Kidney capillary endothelial cell (primary cell): ENCODE measurements around the gene WNT10A.

Experiments
- DNase-seq: peaks from one replicate; pipeline ENCODE4 v3.0.0-alpha.2; 2018; ENCODE audit warnings: low spot score

The WNT10A gene

GRCh38 chr2:218857371-218858137 lies 23.1 kb upstream of the WNT10A start:
- no peak for DNase-seq

GRCh38 chr2:218858138-218858445 lies 22.6 kb upstream of the WNT10A start:
- no peak for DNase-seq

- DNase-seq, result no peak
These were observed 21.7 kb upstream of the WNT10A start for GRCh38 chr2:218858671-218859555.

- no peak for DNase-seq
These were observed 21.1 kb upstream of the WNT10A start, which contains the start of gene WNT6 for GRCh38 chr2:218859556-218859987. Gene WNT6 (plus strand): TSS chr2:218859805. CDS start chr2:218860038, 233 bp downstream.

GRCh38 chr2:218859988-218860831 lies 20.4 kb upstream of the WNT10A start:
- DNase-seq, result no peak

- no peak for DNase-seq
These were observed 19.7 kb upstream of the WNT10A start for GRCh38 chr2:218860950-218861381.

GRCh38 chr2:218861645-218862318 lies 18.9 kb upstream of the WNT10A start:
- DNase-seq, result no peak

- no peak for DNase-seq
These were observed 17.6 kb upstream of the WNT10A start for GRCh38 chr2:218863021-218863520.

- no peak for DNase-seq
These were observed 15.3 kb upstream of the WNT10A start for GRCh38 chr2:218865396-218865795.

GRCh38 chr2:218865999-218866398 lies 14.7 kb upstream of the WNT10A start:
- no peak for DNase-seq

- no peak for DNase-seq
These were observed 12.8 kb upstream of the WNT10A start for GRCh38 chr2:218867900-218868299.

GRCh38 chr2:218869064-218869463 lies 11.6 kb upstream of the WNT10A start:
- no peak for DNase-seq

GRCh38 chr2:218870984-218871344 lies 9.7 kb upstream of the WNT10A start:
- no peak for DNase-seq

GRCh38 chr2:218871345-218872302 lies 9.0 kb upstream of the WNT10A start:
- no peak for DNase-seq

GRCh38 chr2:218872645-218873358 lies 7.8 kb upstream of the WNT10A start:
- no peak for DNase-seq

GRCh38 chr2:218873359-218874194 lies 7.1 kb upstream of the WNT10A start:
- DNase-seq, result no peak

GRCh38 chr2:218875692-218876246 lies 4.9 kb upstream of the WNT10A start:
- DNase-seq, result no peak

- peak; percentile 55 for DNase-seq
These were observed 4.0 kb upstream of the WNT10A start for GRCh38 chr2:218876562-218877219.
